WERI-Rb-1 (cell line): ENCODE measurements around the gene NME9.

Experiments used
- DNase-seq: peaks from one replicate; pipeline ENCODE4 v3.0.0-alpha.2; 2020
- H3K27ac ChIP-seq: fragments of 250-450 bp; sonication (Bioruptor Pico); 2 replicates; pipeline ENCODE4 v1.5.1; 2020; ENCODE audit warnings: mild to moderate bottlenecking, moderate library complexity
- H3K27me3 ChIP-seq: fragments of 250-450 bp; sonication (Bioruptor Pico); 2 replicates; pipeline ENCODE4 v1.5.1; 2021; ENCODE audit warnings: mild to moderate bottlenecking, low read depth, moderate library complexity; ENCODE audit not compliant: insufficient read depth, severe bottlenecking
- H3K36me3 ChIP-seq: fragments of 250-450 bp; sonication (Bioruptor Pico); 2 replicates; pipeline ENCODE4 v1.5.1; 2020; ENCODE audit warnings: mild to moderate bottlenecking, moderate library complexity
- H3K4me3 ChIP-seq: 2 replicates; pipeline ENCODE4 v1.5.1; 2011; ENCODE audit warnings: low read depth, mild to moderate bottlenecking, control low read depth, low read length
- H3K9me3 ChIP-seq: fragments of 250-450 bp; sonication (Bioruptor Pico); 2 replicates; pipeline ENCODE4 v1.5.1; 2021; ENCODE audit warnings: mild to moderate bottlenecking, moderate library complexity; ENCODE audit not compliant: severe bottlenecking
- TF ChIP-seq, protein P1 (sequence below): IDR thresholded peaks from 2 replicates; pipeline ENCODE4 v1.5.1; 2011; ENCODE audit warnings: low read depth, mild to moderate bottlenecking, control low read depth, inconsistent platforms, low read length

NME9 gene

GRCh38 chr3:138265745-138266144 is 63.9 kb downstream of the NME9 start:
- no peak overlapping the region for H3K4me3 ChIP-seq
- TF ChIP-seq, protein P1, sequence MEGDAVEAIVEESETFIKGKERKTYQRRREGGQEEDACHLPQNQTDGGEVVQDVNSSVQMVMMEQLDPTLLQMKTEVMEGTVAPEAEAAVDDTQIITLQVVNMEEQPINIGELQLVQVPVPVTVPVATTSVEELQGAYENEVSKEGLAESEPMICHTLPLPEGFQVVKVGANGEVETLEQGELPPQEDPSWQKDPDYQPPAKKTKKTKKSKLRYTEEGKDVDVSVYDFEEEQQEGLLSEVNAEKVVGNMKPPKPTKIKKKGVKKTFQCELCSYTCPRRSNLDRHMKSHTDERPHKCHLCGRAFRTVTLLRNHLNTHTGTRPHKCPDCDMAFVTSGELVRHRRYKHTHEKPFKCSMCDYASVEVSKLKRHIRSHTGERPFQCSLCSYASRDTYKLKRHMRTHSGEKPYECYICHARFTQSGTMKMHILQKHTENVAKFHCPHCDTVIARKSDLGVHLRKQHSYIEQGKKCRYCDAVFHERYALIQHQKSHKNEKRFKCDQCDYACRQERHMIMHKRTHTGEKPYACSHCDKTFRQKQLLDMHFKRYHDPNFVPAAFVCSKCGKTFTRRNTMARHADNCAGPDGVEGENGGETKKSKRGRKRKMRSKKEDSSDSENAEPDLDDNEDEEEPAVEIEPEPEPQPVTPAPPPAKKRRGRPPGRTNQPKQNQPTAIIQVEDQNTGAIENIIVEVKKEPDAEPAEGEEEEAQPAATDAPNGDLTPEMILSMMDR = no peak
- no peak overlapping the region for H3K27ac ChIP-seq
- no peak for DNase-seq
- no peaks in the 10 kb centered on the region for H3K9me3 ChIP-seq
- no peaks in the 10 kb centered on the region for H3K27me3 ChIP-seq
- H3K36me3 ChIP-seq = peaks cover 14% of the 10 kb centered on the region

DNA sequence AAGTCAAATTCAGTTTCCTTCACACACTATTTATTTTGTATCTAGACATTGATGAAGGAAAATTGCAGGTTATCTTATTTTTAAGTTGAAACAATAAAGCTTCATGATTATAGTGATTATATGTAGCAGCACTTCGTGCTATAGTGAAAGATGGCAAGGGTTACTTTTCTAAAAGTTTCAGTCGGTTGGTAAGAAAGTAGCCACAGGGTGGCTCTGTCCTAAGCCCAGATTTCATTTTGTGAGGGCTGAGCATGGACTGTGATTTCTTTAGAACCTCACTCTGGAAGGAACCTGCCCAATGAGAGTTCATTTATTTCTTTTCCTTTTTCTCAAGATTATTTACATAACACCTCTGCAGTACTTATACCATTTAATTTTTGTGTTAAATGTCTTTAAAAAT is 66.5 kb downstream of the NME9 start:
- Histone ChIP-seq H3K27ac (no peak overlapping the region), H3K27me3 (no peaks in the 10 kb centered on the region), H3K4me3 (no peak overlapping the region), H3K36me3 (peaks cover 14% of the 10 kb centered on the region), H3K9me3 (no peaks in the 10 kb centered on the region)
- no peak for DNase-seq
- TF ChIP-seq, protein P1 = 0 out of 2 replicates have a peak, but pooled peaks have one; percentile 8

GRCh38 chr3:138260611-138261010 is 69.0 kb downstream of the NME9 start:
- Histone ChIP-seq H3K36me3 (peaks cover 5% of the 10 kb centered on the region; the same call in 1 of the 2 replicates), H3K27ac (no peak overlapping the region), H3K9me3 (no peaks in the 10 kb centered on the region), H3K27me3 (no peaks in the 10 kb centered on the region), H3K4me3 (no peak overlapping the region)
- no peak for DNase-seq
- TF ChIP-seq, protein P1 = no peak

DNA sequence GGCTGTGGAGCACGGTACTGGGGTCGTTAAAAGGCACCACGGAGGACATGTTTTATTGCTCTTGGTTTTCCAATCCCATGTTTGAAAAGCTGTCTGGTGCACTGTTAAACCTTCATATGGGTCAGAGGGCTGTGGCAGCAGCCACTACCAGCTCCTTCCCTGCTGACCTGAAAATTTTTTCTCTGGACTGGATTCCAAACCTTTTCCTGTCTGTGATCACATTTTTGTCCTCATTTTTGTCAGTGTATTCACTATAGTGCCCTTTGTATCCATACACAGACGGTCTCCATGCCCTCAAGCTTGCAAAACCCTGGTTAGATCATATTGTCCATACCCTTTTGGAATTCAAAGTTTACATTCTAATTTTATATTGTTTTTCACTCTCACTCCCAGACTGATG is 70.5 kb downstream of the NME9 start:
- Histone ChIP-seq H3K27ac (no peak overlapping the region), H3K36me3 (no peaks in the 10 kb centered on the region; the same call in 1 of the 2 replicates), H3K27me3 (no peaks in the 10 kb centered on the region), H3K9me3 (no peaks in the 10 kb centered on the region), H3K4me3 (no peak overlapping the region)
- TF ChIP-seq, protein P1 = no peak
- DNase-seq = no peak

DNA sequence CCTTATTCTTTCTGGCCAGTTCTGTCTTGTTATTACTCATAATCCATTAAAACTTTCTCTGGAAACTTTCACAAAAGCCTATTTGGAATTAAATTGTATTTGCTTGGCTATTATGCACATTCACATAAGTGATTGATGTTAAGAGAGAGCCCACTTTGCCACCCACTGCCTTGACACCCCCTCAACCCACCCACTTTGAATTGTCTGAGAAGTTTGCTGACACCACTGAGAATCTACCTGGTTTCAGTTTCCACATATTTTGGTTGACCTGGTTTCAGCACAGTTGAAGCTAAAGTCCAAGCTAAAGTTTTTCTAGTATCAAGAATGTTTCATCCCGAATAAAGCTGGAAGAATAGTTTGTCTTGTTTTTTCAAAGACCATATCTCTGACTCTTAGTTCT is 71.7 kb downstream of the NME9 start:
- DNase-seq = no peak
- H3K27ac ChIP-seq = no peak overlapping the region
- H3K27me3 ChIP-seq = no peaks in the 10 kb centered on the region
- no peak overlapping the region for H3K4me3 ChIP-seq
- TF ChIP-seq, protein P1 = no peak
- no peaks in the 10 kb centered on the region for H3K9me3 ChIP-seq
- no peaks in the 10 kb centered on the region for H3K36me3 ChIP-seq

DNA sequence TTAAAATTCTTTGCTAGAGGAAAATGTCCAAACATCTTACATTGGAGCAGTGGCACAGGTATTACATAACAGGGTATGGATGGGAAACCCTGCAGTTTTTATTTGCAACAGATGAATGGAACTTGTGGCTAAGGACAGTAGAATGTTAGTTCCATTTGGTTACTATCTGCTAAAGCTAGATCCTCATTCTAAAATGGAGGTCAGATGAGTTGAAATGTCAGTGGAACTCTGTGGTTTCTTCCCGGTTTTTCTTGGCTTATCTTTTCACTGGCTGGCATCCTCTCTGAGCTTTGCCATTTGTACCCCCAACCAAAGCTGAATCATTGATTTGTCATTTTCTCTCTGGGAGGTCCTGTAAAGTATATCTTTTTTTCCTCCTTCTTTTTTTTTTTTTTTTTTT is 73.6 kb downstream of the NME9 start:
- H3K27me3 ChIP-seq = no peaks in the 10 kb centered on the region
- no peaks in the 10 kb centered on the region for H3K9me3 ChIP-seq
- TF ChIP-seq, protein P1 = no peak
- no peaks in the 10 kb centered on the region for H3K36me3 ChIP-seq
- no peak overlapping the region for H3K27ac ChIP-seq
- no peak overlapping the region for H3K4me3 ChIP-seq
- no peak for DNase-seq
